HepG2 (cell line): Measurements from ENCODE around the gene NT5C2. TPM values are rescaled to one million over a fixed set of nuclear protein-coding genes. Genes with fewer than 3 reads are reported as not detected.

ENCODE experiments used
- ATAC-seq: fragments of 200-7000 bp; cut with Tn5 transposase; 3 replicates; pipeline ENCODE4 v1.9.1; 2020; ENCODE audit warnings: mild to moderate bottlenecking, moderate library complexity
- BruUV-seq: library from RNA; stranded (reverse); fragments of 400-500 nt; replicated peaks from 2 replicates; lab custom pipeline; 2021; lab: Mats Ljungman, UMichigan
- CTCF ChIA-PET: fragments of 300-600 bp; formaldehyde crosslinking; extraction: SDS; loops from one replicate; lab custom pipeline; 2021; ENCODE audit warnings: low total read pairs, inconsistent platforms, low intra/inter-chr PET ratio; lab: Yijun Ruan, JAX
- POLR2A ChIA-PET: fragments of 350-600 bp; sonication (Branson Sonifier 250); formaldehyde crosslinking; loops from one replicate; lab custom pipeline; 2020; ENCODE audit warnings: antibody characterized with exemption, inconsistent platforms; lab: Yijun Ruan, JAX
- DNase-seq: peaks from one replicate; pipeline ENCODE4 v3.0.0-alpha.2; 2015; ENCODE audit warnings: low spot score
- FAIRE-seq: peaks from 3 replicates; lab custom pipeline; 2011; peaks lifted over from hg19 to GRCh38; lab: Jason Lieb, UNC
- H2AFZ ChIP-seq: one replicate; pipeline ENCODE4 v1.6.1; 2011; ENCODE audit warnings: low read length, inconsistent platforms
- H3K27ac ChIP-seq: fragments of 300-600 bp; 3 replicates; pipeline ENCODE4 v1.8.0; 2011; ENCODE audit warnings: mixed run types, mild to moderate bottlenecking, mixed read lengths, low read length, inconsistent platforms; ENCODE audit not compliant: insufficient read depth; ENCODE audit errors: extremely low read length
- H3K27me3 ChIP-seq, 2 experiments: fragments of 200-600 bp in 1 of 2; 2 replicates in 1 of 2; 3 replicates in 1 of 2; pipeline versions ENCODE4 v1.6.0 to v1.8.0; 2011; ENCODE audit warnings: low read length in 2 of 2, mild to moderate bottlenecking in 2 of 2, moderate library complexity in 2 of 2, inconsistent platforms in 1 of 2; ENCODE audit not compliant: insufficient read depth in 2 of 2, control insufficient read depth in 1 of 2
- H3K36me3 ChIP-seq, 2 experiments: fragments of 200-600 bp in 1 of 2; replicated peaks in 1 of 2; 2 replicates in 1 of 2; 3 replicates in 1 of 2; pipeline versions ENCODE4 v1.5.1 to v1.8.0; 2011; ENCODE audit warnings: low read length in 2 of 2, inconsistent platforms in 1 of 2; ENCODE audit not compliant: insufficient read depth in 2 of 2, control insufficient read depth in 1 of 2
- H3K4me1 ChIP-seq: 2 replicates; pipeline ENCODE4 v1.5.1; 2012; ENCODE audit warnings: low read length, inconsistent platforms; ENCODE audit not compliant: insufficient read depth
- H3K4me2 ChIP-seq: 2 replicates; pipeline ENCODE4 v1.6.0; 2011; ENCODE audit warnings: low read depth, low read length, inconsistent platforms
- H3K4me3 ChIP-seq, 3 experiments: fragments of 200-600 bp in 1 of 3; sonication (generic), shearing (Covaris generic) in 1 of 3; replicated peaks in 1 of 3; 2 replicates each; pipeline ENCODE4 v1.5.1; 2011 to 2016; ENCODE audit warnings: low read length in 3 of 3, inconsistent platforms in 2 of 3, low read depth in 2 of 3, mild to moderate bottlenecking in 2 of 3, control low read depth in 1 of 3, mixed read lengths in 1 of 3; ENCODE audit not compliant: insufficient read depth in 1 of 3
- H3K79me2 ChIP-seq: one replicate; pipeline ENCODE4 v1.6.1; 2011; ENCODE audit warnings: low read length, inconsistent platforms; ENCODE audit not compliant: insufficient read depth
- H3K9ac ChIP-seq: 2 replicates; pipeline ENCODE4 v1.6.0; 2011; ENCODE audit warnings: mild to moderate bottlenecking, low read depth, low read length, inconsistent platforms; ENCODE audit not compliant: insufficient read depth
- H3K9me3 ChIP-seq: 2 replicates; pipeline ENCODE4 v1.5.1; 2012; ENCODE audit warnings: mild to moderate bottlenecking, low read length
- H4K20me1 ChIP-seq: 2 replicates; pipeline ENCODE4 v1.6.0; 2011; ENCODE audit warnings: inconsistent platforms, mild to moderate bottlenecking, low read length, moderate library complexity; ENCODE audit not compliant: insufficient read depth
- CEBPB ChIP-seq: IDR thresholded peaks from 2 replicates; pipeline ENCODE4 v1.6.1; 2011; ENCODE audit warnings: low read depth, low read length, improper control_type of control experiment, borderline replicate concordance
- SOX6 ChIP-seq, 2 experiments: fragments of 450-650 bp in 1 of 2; sonication (generic) in 1 of 2; formaldehyde crosslinking in 1 of 2; IDR thresholded peaks; 2 replicates each; pipeline versions ENCODE4 v1.4.0 to v1.6.1; 2017 to 2020; ENCODE audit warnings: antibody characterized with exemption in 1 of 2, mild to moderate bottlenecking in 1 of 2, missing genetic modification reagents in 1 of 2
- ZMYM2 ChIP-seq: sonication (generic); formaldehyde crosslinking; IDR thresholded peaks from 2 replicates; pipeline ENCODE4 v1.8.0; 2022; ENCODE audit warnings: mild to moderate bottlenecking, missing genetic modification reagents
- WGBS: methylation state at CpG from one replicate; pipeline ENCODE4 v1.1.6; 2017; ENCODE audit warnings: low lambda C conversion rate; 5-methylcytosine and 5-hydroxymethylcytosine counted together
- in situ Hi-C: cut with HindIII; loops from 2 replicates; pipeline ENCODE4 v1.10.0; 2017; ENCODE audit warnings: low pct_unique_long_range_greater_than_20kb; ENCODE audit not compliant: extremely low pct_ligation_motif_present
- intact Hi-C: fragments of 100-400 bp; cut with micrococcal nuclease; formaldehyde crosslinking; loops from one replicate; pipeline ENCODE4 v1.10.0; 2022; ENCODE audit not compliant: unreplicated experiment
- polyA plus RNA-seq, 8 experiments: library from polyadenylated mRNA; depleted of rRNA in 3 of 8; stranded (reverse) in 7 of 8; unstranded in 1 of 8; fragments of >200 nt; fragmentation: Illumina TruSeq in 4 of 8; extraction: Trizol in 4 of 8; gene quantifications; 2 replicates each; pipeline versions ENCODE4 v1.2.1 to v1.2.3, GENCODE V29; 2011 to 2016; ENCODE audit warnings: low read depth in 4 of 8, missing spikeins in 1 of 8, mixed read lengths in 1 of 8; ENCODE audit not compliant: insufficient read depth in 1 of 8
- total RNA-seq, 5 experiments: library from RNA; depleted of rRNA; stranded (reverse); fragments of >200 nt; fragmentation: Illumina TruSeq; extraction: Trizol; gene quantifications; 2 replicates each; pipeline ENCODE4 v1.2.3, GENCODE V29; 2016; ENCODE audit warnings: low read depth in 1 of 5
- TF ChIP-seq, protein P1 (sequence below): sonication (generic); formaldehyde crosslinking; IDR thresholded peaks from 2 replicates; pipeline ENCODE4 v1.4.0; 2020; ENCODE audit warnings: mild to moderate bottlenecking, low read depth, missing genetic modification reagents
- TF ChIP-seq, protein P2 (sequence below): sonication (generic); formaldehyde crosslinking; IDR thresholded peaks from 2 replicates; pipeline ENCODE4 v1.5.0; 2020; ENCODE audit warnings: missing genetic modification reagents
- TF ChIP-seq, protein P3 (sequence below): sonication (generic); formaldehyde crosslinking; IDR thresholded peaks from 2 replicates; pipeline ENCODE4 v1.5.0; 2020; ENCODE audit warnings: mild to moderate bottlenecking, missing genetic modification reagents

The NT5C2 gene
- total and polyA plus RNA-seq, 2 of the 13 experiments (the other 11 are each of a cell fraction or from before 2014, with no cell fraction given) = 40.6 to 55.2 TPM

DNA sequence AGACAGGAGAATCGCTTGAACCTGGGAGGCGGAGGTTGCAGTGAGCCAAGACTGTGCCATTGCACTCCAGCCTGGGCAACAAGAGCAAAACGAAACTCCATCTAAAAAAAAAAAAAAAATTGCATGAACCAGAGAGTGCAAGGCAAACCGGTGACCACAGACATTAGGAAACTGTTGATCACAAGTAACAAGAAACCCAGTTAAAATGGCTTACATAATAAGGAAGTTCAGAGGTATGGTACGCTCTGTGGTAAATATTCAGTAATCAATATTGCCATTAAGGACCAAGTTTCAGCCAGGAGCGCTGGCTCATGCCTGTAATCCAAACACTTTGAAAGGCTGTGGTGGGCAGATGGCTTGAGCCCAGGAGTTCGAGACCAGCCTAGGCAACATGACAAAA is 9.2 kb upstream of the NT5C2 start (continued):
- no peak for TF ChIP-seq SOX6 (IDR thresholded peaks at IDR 0.05)
- 0 out of 2 replicates have a peak, but pooled peaks have one; percentile 22 for TF ChIP-seq SOX6 (CRISPR knock-in tag; IDR thresholded peaks at IDR 0.05)
- peak; percentile 55; the same call in 1 of the 2 replicates for TF ChIP-seq ZMYM2 (CRISPR knock-in tag)

DNA sequence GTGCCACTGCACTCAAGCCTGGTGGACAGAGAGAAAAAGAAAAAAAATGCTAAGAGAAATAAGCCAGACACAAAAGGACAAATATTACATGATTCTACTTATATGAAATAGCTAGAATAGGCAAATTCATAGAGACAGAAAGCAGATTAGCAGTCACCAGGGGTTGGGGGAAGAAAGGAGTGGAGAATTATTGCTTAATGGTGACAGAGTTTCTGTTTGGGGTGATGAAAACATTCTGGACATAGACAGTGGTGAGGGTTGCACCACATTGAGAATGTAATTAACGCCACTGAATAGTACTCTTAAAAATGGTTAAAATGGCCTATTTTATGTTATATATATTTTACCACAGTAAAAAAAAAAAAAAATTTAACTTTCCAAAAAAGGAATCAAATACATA is 6.4 kb upstream of the NT5C2 start:
- no peak overlapping the region for H3K9ac ChIP-seq
- no peak overlapping the region for H3K4me2 ChIP-seq
- H3K4me1 ChIP-seq = peaks cover 61% of the 10 kb centered on the region
- H3K79me2 ChIP-seq = no peaks in the 10 kb centered on the region
- no peaks in the 10 kb centered on the region for H3K36me3 ChIP-seq
- TF ChIP-seq, protein P1, sequence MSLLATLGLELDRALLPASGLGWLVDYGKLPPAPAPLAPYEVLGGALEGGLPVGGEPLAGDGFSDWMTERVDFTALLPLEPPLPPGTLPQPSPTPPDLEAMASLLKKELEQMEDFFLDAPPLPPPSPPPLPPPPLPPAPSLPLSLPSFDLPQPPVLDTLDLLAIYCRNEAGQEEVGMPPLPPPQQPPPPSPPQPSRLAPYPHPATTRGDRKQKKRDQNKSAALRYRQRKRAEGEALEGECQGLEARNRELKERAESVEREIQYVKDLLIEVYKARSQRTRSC (CRISPR knock-in tag) = no peak
- TF ChIP-seq, protein P2, sequence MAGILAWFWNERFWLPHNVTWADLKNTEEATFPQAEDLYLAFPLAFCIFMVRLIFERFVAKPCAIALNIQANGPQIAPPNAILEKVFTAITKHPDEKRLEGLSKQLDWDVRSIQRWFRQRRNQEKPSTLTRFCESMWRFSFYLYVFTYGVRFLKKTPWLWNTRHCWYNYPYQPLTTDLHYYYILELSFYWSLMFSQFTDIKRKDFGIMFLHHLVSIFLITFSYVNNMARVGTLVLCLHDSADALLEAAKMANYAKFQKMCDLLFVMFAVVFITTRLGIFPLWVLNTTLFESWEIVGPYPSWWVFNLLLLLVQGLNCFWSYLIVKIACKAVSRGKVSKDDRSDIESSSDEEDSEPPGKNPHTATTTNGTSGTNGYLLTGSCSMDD (CRISPR knock-in tag) = no peak
- 0 out of 2 replicates have a peak, but pooled peaks have one; percentile 0 for TF ChIP-seq CEBPB
- TF ChIP-seq, protein P3, sequence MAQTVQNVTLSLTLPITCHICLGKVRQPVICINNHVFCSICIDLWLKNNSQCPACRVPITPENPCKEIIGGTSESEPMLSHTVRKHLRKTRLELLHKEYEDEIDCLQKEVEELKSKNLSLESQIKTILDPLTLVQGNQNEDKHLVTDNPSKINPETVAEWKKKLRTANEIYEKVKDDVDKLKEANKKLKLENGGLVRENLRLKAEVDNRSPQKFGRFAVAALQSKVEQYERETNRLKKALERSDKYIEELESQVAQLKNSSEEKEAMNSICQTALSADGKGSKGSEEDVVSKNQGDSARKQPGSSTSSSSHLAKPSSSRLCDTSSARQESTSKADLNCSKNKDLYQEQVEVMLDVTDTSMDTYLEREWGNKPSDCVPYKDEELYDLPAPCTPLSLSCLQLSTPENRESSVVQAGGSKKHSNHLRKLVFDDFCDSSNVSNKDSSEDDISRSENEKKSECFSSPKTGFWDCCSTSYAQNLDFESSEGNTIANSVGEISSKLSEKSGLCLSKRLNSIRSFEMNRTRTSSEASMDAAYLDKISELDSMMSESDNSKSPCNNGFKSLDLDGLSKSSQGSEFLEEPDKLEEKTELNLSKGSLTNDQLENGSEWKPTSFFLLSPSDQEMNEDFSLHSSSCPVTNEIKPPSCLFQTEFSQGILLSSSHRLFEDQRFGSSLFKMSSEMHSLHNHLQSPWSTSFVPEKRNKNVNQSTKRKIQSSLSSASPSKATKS (CRISPR knock-in tag) = no peak
- CTCF ChIA-PET = no interaction called here
- BruUV-seq = no TSS peak
- 84% methylated on average over 1 of the region's 1 CpG for WGBS
- FAIRE-seq (no peak), DNase-seq (no peak), ATAC-seq (no peak)
- in situ Hi-C loops = loop anchor here (5.0 kb wide), 1 partner anchor 38 kb away; no protein-coding TSS in a partner anchor
- POLR2A ChIA-PET = no interaction called here
- H3K9me3 ChIP-seq = no peaks in the 10 kb centered on the region
- no peaks in the 10 kb centered on the region for H4K20me1 ChIP-seq
- no peak overlapping the region for H2AFZ ChIP-seq
- H3K27me3 ChIP-seq = no peaks in the 10 kb centered on the region
- intact Hi-C loops = no loop called here
- no peak overlapping the region for H3K4me3 ChIP-seq
- H3K27ac ChIP-seq = no peak overlapping the region
